Measurements from ENCODE around the gene CIBAR2.

Gene CIBAR2

DNA sequence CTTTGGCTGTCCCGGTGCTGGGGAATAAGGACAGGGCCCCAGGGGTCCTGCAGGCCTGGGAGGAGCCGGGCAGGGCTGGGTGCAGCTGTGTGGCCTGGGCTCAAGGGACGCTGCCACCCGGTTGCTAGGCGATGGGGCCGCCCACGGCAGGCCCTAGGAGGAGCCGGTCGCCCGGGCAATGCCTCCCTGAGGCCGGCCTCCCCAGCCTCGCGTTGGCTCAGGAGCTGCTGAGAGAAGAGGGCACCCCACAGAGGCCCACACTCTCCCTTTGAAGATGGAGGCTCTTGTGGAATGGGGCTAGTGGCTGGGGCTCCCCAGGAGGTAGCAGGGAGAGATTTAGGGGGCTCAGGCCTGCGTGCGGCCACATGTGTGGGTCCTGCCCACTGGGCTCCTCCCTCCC, at the start of gene CIBAR2:
TSS of gene CIBAR2 (minus strand) at position 109 of the 400 bp plus-strand sequence. CDS start 120 bp downstream, outside the sequence.
- DNase-seq: peak in 1 of 2 experiments; percentile 42

DNA sequence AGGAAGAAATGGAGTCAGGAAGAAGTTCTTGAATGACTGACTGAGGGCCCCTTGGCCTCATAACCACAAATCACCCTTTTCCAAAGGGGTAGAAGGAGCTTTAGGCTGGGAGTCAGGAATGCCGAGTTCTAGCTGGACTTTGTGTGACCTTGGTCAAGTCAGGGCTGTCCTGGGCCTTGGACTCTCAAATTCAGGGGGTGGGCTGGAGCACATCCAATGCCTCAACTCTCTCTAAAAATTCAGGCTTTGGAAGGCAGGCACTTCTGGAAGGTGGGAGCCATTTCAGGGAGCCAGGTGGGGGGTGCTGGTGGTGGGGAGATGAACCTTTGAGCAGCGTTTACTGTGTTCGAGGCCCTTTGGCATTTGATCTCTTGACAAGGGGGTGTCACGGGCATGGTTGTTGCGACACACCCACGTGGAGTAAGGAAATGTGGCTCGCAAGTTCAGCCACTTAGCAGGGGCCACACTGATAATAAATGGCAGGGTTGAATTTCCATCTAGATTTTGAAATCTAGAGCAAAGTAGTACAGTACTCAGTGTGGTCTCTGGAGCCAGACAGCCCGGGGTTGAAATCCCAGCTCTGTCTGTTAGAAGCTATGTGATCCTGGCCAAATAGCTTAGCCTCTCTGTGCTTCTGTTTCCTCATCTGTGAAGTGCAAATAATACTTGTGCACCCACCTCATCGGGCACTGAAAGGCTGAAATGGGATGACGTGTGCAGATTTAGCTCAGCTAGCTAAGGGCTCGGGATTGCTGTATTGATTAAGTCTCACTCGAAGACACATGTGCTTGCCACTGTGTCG, 47.1 kb upstream of the CIBAR2 start:
- DNase-seq: no peak

DNA sequence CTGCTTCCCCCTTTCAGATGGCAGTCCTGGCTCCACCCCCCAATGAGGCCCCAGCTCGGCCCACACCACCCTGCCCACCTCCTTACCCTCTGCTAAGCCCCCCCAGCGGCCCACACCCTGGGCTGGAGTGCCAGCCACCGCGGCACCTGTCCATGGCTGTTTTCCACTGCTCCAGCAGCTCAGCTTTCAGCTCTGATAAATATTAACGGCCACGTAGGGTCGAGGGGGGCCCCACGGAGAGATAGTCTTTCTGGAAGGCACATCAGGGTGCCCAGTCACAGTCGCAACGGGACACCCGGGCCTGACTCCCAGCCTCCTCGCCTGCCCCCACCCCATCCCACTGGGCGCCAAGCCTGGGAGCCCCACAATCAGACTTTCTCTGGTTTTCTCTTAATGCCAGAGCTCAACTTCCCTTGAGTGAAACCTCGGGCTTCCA, 46.5 kb upstream of the CIBAR2 start:
- DNase-seq: no peak

DNA sequence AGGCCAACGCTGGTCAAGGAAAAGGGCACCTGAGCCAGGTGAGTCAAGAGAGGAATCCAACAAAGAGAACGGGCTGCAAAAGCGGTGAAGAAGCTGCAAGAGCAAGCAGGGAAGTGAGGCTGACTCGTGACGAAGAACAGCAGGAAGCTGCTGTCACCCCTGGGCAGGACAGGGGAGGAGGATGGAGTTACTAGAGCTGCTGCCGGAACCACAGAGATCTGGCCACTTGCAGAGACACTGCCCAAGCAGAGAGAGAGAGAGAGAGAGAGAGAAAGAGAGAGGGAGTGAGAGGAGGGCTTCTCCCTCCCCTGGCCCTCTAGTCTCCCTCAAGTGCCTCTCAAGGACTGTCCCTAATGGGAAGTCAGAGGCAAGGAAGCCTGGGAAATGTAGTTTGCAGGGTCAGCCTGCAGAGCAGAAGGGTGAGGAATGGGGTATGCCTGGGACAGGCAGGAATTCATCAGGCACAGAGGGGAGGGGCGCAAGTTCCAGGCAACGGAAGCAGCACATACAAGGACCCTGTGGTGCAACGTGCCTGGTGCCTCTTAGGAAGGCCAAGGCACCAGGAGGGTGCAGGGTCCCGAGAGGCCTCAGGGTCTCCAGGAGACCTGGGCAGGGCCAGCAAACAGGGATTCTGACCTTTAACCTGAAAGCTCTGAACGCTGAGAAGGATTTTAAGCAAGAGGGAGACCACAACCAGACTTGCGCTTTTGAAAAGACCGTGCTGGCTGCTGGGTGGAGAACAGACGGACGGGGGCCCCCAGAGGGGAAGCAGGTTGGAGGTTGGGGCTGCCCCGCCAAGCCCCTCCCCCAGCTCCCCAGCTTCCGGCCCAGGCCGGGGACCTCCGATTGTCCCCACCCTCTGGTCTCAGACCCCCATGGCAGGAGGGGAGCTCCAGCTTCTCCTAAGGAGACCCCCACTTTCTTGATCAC, 45.8 kb upstream of the CIBAR2 start:
- no peak for DNase-seq

DNA sequence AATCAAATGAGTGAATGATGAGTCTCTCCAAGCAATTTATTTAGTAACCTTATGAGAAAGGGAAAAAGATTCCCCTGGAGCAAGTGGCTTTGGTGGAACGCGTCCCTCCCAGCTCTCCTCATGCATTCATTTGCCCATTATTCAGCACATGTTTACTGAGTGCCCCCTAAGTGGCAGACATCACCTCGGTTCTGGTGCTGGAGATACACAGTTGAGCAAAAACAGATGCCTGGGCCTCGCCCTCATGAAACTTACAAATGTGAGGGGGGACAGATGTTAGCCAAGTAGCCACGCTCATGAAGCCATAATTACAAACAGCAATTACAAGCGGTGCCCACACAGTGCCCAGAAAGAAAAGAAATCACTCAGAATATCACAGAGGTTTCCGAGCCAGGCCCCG, 45.1 kb upstream of the CIBAR2 start:
- DNase-seq: no peak

DNA sequence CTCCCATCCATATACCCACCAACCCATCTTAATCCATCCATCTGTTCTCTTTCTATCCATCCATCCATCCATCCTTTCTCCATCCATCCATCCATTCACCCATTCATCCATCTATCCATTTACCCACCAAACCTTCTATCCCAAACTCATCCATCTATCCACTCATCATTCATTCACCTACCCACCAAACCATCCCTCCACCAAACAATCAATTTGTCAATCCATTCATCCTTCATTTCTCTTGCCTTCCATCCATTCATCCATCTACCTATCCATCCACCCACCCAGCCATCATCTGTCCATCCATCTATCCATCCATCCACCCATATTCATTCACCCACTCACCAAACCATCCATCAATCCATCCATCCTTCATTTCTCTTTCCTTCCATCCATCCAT, 44.6 kb upstream of the CIBAR2 start:
- no peak for DNase-seq

DNA sequence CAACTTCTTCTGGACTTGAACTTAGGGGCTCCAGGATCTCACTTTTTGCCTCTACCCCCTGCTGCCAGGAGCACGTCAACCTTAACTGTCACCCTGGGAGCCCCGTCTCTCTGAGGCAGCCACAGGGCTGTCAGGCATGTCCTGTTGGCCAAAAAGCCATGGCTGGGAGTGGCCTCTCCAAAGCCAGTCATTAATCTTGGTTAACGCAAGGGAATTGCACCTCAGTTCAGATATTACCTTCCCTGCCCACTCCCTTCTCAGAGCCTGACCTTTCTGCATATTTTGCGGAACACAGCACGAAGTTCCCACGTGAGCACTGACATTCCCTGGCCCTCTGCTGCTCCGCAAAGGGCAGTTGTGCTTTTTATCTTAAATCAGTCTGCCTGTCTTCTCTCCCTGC, 44.2 kb upstream of the CIBAR2 start:
- no peak for DNase-seq

DNA sequence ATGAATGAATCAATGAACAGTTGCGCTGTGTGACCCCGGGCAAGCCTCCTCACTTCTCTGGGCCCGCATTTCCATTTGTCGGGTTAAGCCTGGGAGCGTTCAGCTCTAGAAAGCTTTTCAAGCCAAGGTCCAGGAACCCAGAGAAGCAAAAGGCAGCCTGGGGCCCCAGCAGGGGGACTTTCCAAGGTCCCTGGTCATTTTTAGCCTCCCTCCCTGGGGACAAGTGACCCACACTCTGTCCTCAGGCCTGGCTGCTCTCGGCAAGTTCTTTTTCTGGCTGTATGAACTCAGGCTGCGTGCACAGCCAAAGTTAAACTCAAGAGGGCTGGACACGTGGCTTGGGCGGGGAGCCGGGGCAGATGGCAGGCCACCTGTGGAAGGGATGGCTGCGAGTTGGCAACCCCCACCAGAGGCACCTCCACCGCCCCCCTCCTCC, 41.4 kb upstream of the CIBAR2 start:
- no peak for DNase-seq

DNA sequence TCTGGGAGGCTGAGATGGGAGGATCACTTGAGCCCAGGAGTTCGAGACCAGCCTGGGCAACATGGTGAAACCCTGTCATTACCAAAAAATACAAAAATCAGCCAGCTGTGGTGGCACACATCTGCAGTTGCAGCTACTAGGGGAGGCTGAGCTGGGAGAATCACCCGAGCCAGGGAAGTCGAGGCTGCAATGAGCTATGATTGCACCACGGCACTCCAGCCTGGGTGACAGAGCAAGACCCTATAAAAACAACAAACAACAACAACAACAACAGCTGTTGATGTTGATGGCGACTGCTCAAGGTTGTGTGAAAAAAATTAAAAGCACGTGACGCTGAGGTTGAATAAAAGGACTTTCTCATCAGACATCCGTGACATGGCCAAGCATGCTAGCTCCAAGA, 40.8 kb upstream of the CIBAR2 start:
- no peak for DNase-seq

DNA sequence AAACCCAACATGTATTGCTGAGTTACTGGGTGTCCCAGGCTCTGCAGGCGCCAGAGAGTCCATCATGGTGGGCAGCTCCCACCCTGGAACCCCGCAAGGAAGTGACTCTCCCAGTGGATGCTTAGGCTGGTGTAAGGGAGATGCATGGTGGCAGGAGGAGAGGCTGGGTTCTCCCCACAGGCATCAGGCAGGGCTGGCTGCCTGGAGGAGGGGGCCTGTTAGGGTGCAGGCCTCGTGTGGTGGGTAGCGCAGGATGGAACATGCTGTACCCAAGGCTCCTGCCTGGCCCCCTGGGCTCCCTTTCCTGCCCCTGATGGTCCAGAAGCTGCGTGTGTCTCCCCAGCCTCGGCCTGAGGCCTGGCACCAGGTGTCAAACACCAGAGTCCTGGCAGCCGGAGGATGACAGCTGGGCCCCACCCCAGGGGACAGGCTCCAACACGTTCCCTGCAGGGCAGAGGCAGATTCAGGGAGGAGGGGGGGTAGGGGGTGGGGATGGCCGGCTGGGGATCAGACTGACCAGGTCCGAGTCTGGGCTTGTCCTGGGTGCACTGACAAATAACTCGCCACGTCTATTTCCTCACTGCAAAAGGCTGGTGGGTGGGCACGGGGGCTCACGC, 40.2 kb upstream of the CIBAR2 start:
- no peak for DNase-seq

DNA sequence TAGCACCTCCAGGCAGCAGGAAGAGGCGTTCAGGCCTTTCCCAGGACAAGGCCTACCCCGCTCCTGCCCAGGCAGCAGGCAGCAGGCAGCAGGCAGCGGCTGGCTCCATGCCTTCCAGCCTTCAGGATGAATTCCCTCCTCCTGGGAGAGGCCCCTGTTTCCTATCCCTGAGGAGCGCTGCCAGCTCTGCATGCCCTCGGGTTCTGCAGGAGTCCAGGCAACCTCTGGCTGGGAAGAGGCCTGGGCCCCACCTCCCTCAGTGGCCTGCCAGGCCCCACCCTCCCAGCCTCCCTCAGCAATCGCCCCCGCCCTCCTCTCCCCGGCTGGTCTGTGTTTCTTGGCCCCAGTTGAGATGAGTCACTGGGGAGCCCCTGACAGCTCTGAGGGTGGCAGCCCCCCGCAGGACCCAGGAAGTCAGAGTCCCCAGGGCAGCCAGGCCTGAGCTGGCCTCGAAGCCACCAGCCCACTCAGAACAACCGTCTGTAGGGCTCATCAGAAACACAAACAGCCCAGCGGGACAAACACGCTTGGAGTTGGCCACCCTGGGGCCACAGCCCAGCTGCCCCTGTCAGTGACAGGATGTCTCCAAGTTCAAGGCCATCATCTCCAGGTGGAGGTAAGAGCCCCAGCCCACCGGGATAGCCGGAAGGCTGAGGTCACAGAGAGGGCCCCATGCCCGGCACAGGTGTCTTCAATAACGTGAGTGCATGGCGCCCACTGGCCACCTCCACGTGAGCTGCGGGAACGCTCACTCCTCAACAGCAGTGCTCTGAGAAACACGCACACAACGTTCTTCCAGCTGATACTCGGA, 39.5 kb upstream of the CIBAR2 start:
- DNase-seq: no peak

DNA sequence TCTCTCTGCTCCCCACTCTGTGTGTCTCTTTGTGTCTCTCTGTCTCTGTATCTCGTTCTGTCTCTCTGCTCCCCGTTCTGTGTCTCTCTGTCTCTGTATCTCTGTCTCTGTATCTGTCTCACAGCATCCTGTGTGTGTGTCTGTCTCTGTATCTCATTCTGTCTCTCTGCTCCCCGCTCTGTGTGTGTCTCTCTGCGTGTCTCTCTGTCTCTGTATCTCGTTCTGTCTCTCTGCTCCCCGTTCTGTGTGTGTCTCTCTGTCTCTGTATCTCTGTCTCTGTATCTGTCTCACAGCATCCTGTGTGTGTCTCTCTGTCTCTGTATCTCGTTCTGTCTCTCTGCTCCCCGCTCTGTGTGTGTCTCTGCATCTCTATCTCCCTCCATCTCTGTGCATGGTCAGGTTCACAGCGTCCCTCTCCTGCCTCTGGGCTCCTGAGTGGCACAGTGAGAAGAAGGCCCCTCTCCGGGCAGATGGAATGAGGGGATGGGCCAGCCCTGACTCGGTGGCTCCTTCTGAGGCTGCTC, 38.9 kb upstream of the CIBAR2 start:
- no peak for DNase-seq

DNA sequence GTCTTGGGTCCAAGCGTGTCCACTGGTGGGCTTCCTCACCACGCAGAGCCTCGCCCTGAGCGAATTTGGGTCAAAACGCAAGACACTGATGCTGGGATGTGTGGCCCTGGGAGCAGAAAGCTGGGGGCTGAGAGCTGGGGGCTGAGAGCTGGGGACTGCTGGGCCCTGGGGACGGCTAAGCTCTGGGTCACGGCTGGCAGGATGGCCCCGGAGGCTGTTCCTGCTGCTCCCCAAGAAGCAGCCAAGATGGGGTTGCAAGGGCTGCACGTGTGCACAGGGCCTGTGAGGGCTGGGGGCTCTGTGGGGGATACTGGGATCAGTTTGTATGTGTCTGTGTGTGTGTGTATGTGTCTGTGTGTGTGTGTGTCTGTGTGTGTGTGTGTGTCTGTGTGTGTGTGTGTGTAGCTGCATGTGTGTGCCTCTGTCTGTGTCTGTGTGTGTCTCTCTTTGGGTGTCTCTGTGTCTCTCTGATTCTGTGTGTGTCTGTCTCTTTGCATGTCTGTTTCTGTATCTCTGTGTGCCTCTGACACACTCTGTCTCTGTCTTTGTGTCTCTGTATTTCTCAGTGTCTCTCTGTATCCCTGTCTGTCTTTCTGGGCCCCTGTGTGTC, 38.2 kb upstream of the CIBAR2 start:
- no peak for DNase-seq

DNA sequence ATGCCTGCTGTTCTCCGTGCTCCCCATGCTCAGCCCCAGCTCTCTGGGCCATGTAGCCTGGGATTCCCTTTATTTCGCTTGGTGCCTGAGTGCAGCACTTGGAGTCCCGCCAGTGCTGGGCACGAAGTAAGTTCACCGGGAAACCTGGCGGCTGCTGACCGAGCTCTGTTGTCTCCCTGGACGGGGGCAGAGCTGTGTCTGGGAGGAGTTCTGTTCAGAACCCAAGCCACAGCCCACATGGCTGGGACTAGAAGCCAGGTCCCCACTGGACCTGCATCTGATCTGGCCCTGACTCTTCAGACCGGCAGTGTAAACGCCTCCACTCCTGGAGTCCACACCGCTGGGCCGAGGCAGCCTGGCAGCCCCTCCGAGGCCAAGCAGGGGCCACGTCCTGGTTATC, 37.5 kb upstream of the CIBAR2 start:
- DNase-seq: no peak

DNA sequence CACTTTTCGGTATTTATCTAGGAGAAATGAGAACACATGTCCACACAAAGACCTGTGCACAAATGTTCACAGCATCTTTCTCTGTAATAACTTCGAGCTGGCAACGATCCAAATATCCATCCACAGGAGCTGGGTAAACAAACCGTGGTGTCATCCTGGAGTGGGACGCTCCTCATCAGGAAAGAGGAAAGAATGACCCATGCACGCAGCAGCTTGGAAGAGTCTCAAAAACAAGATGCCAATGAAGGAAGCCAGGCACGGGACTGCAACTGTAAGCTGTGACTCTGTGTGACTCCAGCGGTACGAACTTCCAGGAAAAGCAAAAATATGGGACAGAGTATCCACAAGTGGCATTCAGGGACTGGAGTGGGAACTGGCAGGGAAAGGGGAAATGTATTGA, 36.7 kb upstream of the CIBAR2 start:
- DNase-seq: no peak

DNA sequence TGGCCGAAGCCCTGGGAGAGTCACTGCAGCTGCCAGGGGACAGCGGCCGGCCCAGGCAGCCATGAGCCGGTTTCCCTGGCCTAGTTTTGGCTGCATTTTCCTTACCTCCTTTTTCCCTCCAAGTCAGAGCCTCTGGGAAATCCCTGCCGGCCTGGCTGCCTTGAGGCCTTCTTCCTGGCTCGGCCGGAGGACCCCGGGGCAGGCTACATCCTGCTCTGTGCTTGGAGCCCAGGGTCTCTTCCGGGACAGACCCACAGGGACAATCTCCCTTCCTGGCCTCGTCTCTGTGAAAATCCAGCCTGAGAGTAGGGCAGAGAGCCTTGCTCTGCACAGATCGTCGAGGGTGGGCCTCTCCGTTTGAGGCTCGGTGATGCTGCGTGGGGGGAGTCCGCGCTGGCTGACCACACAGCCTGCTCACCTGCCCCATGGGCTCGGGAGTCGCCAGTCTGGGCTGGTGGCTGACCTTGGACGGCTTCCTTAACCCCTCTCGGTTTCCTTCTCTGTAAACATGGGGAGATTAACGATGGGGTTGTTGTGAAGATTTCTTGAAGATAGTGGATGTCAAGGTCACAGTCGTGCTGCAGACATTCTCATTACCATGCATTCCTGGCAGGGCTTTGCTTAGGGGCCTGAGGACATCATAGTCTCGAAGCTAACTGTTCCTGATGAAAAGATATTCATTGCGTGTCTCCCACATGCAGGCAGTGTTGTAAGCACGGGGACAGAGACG, 34.8 kb upstream of the CIBAR2 start:
- no peak for DNase-seq

DNA sequence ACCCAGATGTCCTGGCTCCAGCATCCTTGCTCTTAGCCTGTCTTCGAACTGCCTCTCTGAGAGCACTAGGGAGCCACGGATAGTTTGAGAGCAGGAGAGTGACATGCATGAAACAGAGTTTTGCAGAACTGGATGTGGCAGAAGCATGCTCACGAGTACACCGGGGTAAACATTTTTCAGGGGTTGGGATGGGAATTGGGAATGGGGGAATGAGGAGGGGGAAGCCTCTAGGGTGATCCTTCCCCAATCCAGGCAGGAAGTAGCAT, 34.2 kb upstream of the CIBAR2 start:
- DNase-seq: no peak

DNA sequence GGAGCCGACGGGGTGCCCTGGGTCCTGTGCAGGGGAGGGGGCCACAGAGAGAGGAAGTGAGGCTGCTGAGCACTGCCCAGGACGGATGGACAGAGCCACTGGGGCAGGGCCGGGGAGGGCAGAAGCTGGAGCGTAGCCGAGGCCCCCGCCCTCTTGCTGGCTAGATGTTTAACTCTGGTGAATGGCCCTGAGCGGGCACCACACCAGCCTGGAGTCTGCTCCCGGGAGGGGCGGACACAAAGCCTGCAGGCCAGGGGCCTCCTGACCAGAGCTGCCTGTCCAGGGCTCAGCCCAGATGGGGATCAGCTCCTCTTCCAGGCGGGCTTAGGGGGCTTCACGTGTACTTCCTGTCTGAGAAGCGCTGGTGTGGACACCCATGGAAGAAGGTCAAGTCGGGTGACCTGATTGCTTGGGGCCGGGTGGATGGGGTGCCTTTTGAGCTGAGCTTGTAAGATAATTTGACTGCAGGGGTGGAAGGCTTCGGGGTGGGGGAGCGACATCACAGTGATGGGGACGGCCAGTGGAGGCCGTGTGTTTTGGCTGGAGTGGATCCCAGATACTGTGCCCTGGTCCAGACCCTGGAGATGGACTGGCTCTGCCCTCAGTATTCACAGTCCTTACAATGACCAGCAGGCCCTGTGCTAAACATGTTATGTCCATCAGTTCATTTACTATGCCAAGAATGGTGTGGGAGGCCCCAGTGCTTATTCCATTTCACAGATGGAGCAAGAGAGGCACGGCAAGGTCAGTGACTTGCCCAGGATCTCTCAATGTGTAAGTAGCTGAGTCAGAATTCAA, 33.7 kb upstream of the CIBAR2 start:
- no peak for DNase-seq

DNA sequence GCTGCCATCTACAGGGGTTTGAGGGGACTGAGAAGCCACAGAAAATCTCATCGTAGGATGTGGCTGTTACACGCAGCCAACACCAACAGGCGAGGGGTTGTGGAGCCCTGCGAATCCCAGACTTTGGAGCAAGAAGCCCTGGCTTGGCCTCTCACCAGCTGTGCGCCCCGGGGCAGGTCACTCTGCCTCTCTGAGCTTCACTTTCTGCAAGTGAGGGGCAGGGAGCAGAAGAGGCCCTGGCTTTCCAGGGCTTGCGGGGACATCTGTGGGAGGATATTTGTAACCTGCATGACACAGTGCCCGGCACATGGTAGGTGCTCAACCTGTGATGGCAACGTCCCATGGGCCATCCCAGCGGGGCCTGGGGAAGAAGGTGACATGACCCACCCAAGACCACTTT, 32.9 kb upstream of the CIBAR2 start:
- DNase-seq: no peak
